H1 (cell line): ENCODE data around the gene CA7. TPM values are rescaled to one million over a fixed set of nuclear protein-coding genes. Genes with fewer than 3 reads are reported as not detected.
A peak's percentile ranks its signal among the peaks of the same experiment; 100 is the strongest.

Experiments used
- MAFK ChIP-seq: IDR thresholded peaks from 2 replicates; pipeline ENCODE4 v1.6.1; 2012; ENCODE audit warnings: low read depth, mild to moderate bottlenecking, improper control_type of control experiment, low read length
- NRF1 ChIP-seq: IDR thresholded peaks from 2 replicates; pipeline ENCODE4 v1.6.1; 2011; ENCODE audit warnings: mild to moderate bottlenecking, low read depth, low read length, improper control_type of control experiment
- RFX5 ChIP-seq: IDR thresholded peaks from 2 replicates; pipeline ENCODE4 v1.6.1; 2011; ENCODE audit warnings: low read depth, low read length, improper control_type of control experiment, borderline replicate concordance
- RNF2 ChIP-seq: fragments of 200-900, 300-1000 bp; sonication (generic); IDR thresholded peaks from 2 replicates; pipeline ENCODE4 v1.7.1; 2016; ENCODE audit warnings: borderline replicate concordance, low read depth, mild to moderate bottlenecking, antibody characterized with exemption, low read length; ENCODE audit not compliant: poor library complexity, severe bottlenecking; ENCODE audit errors: missing control alignments
- SIRT6 ChIP-seq: IDR thresholded peaks from one replicate; pipeline ENCODE4 v1.7.1; 2012; ENCODE audit warnings: low read length, inconsistent platforms
- polyA plus RNA-seq, 7 experiments: library from polyadenylated mRNA; depleted of rRNA in 3 of 7; stranded (reverse) in 5 of 7; unstranded in 2 of 7; fragments of >200 nt in 5 of 7; fragments of 200-250 nt in 2 of 7; gene quantifications; 1 replicate in 5 of 7; 2 replicates in 1 of 7; 4 replicates in 1 of 7; pipeline versions ENCODE4 v1.2.1 to v1.2.3, GENCODE V29; 2011 to 2013; ENCODE audit warnings: missing spikeins in 2 of 7, mixed read lengths in 2 of 7
- total RNA-seq: library from RNA; stranded (reverse); fragmentation: NEBNext Ultra II Directional; extraction: Animal tissue kit (Norgen Biotek cat#: 25700); gene quantifications from 2 replicates; pipeline ENCODE4 v1.2.1, GENCODE V29; 2021
- TF ChIP-seq, protein P1 (sequence below): fragments of 300-600 bp; sonication (generic); IDR thresholded peaks from 2 replicates; pipeline ENCODE4 v1.7.1; 2012; ENCODE audit warnings: low read length, moderate library complexity, mild to moderate bottlenecking, inconsistent platforms; ENCODE audit not compliant: insufficient replicate concordance
- TF ChIP-seq, protein P2 (sequence below), 3 experiments: IDR thresholded peaks; 1 replicate in 2 of 3; 2 replicates in 1 of 3; pipeline versions ENCODE4 v1.5.1 to v1.6.1; 2011; ENCODE audit warnings: low read length in 3 of 3, mild to moderate bottlenecking in 3 of 3, inconsistent platforms in 2 of 3, low read depth in 1 of 3, moderate library complexity in 1 of 3; ENCODE audit not compliant: insufficient read depth in 1 of 3; ENCODE audit errors: control extremely low read depth in 1 of 3

The CA7 gene
- total and polyA plus RNA-seq, 2 of the 8 experiments (the other 6 are each of a cell fraction or from before 2014, with no cell fraction given): 1.7 to 2.7 TPM

DNA sequence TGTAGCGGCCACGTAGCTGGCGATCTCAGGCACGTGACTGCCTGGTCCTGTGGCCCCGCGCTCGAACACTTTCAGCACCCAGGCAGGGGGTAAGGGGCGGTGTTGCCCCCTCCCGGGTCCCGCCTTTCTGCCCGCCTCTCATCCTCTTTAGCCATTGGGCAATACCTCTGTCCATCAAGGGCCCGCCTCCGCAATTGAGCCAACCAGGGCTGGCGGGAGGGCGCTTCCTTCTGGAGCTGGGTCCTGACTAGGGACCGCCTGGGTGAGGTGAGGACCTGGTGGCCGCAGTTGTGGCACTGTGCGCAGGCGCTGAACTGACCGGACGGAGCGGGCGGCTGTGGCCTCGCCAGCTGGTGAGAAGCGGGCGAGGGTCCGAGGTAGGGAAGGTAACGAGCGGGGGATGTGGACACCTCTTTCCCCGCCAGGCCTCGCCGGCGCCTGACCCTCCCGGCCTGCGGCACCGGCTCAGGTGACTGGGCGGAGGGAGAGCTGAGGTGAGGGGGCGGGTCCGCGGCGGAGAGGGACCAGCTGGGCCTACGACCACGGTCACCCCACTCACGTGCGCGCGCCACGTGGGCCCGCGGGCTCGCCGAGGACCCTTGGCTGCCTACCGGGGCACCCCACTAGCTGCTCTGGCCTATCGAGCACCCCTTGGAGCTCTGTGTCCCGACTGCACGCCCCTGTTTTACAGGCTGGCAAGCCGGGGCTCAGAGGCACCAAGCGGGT lies 36.2 kb downstream of the CA7 start, which contains the start of gene PDP2 (continued):
- TF ChIP-seq, protein P1, sequence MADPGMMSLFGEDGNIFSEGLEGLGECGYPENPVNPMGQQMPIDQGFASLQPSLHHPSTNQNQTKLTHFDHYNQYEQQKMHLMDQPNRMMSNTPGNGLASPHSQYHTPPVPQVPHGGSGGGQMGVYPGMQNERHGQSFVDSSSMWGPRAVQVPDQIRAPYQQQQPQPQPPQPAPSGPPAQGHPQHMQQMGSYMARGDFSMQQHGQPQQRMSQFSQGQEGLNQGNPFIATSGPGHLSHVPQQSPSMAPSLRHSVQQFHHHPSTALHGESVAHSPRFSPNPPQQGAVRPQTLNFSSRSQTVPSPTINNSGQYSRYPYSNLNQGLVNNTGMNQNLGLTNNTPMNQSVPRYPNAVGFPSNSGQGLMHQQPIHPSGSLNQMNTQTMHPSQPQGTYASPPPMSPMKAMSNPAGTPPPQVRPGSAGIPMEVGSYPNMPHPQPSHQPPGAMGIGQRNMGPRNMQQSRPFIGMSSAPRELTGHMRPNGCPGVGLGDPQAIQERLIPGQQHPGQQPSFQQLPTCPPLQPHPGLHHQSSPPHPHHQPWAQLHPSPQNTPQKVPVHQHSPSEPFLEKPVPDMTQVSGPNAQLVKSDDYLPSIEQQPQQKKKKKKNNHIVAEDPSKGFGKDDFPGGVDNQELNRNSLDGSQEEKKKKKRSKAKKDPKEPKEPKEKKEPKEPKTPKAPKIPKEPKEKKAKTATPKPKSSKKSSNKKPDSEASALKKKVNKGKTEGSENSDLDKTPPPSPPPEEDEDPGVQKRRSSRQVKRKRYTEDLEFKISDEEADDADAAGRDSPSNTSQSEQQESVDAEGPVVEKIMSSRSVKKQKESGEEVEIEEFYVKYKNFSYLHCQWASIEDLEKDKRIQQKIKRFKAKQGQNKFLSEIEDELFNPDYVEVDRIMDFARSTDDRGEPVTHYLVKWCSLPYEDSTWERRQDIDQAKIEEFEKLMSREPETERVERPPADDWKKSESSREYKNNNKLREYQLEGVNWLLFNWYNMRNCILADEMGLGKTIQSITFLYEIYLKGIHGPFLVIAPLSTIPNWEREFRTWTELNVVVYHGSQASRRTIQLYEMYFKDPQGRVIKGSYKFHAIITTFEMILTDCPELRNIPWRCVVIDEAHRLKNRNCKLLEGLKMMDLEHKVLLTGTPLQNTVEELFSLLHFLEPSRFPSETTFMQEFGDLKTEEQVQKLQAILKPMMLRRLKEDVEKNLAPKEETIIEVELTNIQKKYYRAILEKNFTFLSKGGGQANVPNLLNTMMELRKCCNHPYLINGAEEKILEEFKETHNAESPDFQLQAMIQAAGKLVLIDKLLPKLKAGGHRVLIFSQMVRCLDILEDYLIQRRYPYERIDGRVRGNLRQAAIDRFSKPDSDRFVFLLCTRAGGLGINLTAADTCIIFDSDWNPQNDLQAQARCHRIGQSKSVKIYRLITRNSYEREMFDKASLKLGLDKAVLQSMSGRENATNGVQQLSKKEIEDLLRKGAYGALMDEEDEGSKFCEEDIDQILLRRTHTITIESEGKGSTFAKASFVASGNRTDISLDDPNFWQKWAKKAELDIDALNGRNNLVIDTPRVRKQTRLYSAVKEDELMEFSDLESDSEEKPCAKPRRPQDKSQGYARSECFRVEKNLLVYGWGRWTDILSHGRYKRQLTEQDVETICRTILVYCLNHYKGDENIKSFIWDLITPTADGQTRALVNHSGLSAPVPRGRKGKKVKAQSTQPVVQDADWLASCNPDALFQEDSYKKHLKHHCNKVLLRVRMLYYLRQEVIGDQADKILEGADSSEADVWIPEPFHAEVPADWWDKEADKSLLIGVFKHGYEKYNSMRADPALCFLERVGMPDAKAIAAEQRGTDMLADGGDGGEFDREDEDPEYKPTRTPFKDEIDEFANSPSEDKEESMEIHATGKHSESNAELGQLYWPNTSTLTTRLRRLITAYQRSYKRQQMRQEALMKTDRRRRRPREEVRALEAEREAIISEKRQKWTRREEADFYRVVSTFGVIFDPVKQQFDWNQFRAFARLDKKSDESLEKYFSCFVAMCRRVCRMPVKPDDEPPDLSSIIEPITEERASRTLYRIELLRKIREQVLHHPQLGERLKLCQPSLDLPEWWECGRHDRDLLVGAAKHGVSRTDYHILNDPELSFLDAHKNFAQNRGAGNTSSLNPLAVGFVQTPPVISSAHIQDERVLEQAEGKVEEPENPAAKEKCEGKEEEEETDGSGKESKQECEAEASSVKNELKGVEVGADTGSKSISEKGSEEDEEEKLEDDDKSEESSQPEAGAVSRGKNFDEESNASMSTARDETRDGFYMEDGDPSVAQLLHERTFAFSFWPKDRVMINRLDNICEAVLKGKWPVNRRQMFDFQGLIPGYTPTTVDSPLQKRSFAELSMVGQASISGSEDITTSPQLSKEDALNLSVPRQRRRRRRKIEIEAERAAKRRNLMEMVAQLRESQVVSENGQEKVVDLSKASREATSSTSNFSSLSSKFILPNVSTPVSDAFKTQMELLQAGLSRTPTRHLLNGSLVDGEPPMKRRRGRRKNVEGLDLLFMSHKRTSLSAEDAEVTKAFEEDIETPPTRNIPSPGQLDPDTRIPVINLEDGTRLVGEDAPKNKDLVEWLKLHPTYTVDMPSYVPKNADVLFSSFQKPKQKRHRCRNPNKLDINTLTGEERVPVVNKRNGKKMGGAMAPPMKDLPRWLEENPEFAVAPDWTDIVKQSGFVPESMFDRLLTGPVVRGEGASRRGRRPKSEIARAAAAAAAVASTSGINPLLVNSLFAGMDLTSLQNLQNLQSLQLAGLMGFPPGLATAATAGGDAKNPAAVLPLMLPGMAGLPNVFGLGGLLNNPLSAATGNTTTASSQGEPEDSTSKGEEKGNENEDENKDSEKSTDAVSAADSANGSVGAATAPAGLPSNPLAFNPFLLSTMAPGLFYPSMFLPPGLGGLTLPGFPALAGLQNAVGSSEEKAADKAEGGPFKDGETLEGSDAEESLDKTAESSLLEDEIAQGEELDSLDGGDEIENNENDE: no peak
- TF ChIP-seq, protein P2, sequence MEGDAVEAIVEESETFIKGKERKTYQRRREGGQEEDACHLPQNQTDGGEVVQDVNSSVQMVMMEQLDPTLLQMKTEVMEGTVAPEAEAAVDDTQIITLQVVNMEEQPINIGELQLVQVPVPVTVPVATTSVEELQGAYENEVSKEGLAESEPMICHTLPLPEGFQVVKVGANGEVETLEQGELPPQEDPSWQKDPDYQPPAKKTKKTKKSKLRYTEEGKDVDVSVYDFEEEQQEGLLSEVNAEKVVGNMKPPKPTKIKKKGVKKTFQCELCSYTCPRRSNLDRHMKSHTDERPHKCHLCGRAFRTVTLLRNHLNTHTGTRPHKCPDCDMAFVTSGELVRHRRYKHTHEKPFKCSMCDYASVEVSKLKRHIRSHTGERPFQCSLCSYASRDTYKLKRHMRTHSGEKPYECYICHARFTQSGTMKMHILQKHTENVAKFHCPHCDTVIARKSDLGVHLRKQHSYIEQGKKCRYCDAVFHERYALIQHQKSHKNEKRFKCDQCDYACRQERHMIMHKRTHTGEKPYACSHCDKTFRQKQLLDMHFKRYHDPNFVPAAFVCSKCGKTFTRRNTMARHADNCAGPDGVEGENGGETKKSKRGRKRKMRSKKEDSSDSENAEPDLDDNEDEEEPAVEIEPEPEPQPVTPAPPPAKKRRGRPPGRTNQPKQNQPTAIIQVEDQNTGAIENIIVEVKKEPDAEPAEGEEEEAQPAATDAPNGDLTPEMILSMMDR (IDR thresholded peaks at IDR 0.05; ENCODE audit: control extremely low read depth in 1 of 3, insufficient read depth in 1 of 3, low read depth in 1 of 3, low read length in 3 of 3): no peak
- TF ChIP-seq SIRT6 (no peak), RNF2 (no peak), MAFK (no peak), NRF1 (peak; percentile 48), RFX5 (no peak)
